ENCODE data around the gene NPHP4.

The NPHP4 gene

GRCh38 chr1:6016191-6016865 is 24.1 kb upstream of the NPHP4 start:
- TF ChIP-seq, protein P1, sequence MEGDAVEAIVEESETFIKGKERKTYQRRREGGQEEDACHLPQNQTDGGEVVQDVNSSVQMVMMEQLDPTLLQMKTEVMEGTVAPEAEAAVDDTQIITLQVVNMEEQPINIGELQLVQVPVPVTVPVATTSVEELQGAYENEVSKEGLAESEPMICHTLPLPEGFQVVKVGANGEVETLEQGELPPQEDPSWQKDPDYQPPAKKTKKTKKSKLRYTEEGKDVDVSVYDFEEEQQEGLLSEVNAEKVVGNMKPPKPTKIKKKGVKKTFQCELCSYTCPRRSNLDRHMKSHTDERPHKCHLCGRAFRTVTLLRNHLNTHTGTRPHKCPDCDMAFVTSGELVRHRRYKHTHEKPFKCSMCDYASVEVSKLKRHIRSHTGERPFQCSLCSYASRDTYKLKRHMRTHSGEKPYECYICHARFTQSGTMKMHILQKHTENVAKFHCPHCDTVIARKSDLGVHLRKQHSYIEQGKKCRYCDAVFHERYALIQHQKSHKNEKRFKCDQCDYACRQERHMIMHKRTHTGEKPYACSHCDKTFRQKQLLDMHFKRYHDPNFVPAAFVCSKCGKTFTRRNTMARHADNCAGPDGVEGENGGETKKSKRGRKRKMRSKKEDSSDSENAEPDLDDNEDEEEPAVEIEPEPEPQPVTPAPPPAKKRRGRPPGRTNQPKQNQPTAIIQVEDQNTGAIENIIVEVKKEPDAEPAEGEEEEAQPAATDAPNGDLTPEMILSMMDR (IDR thresholded peaks at IDR 0.05; ENCODE audit: borderline replicate concordance, control extremely low read depth, extremely low read depth, insufficient read depth, missing control alignments), result no peak
- no peak for DNase-seq (ENCODE audit: low spot score)
- in situ Hi-C loops (cut with MboI; ENCODE audit: low sequenced_read_pairs, unreplicated experiment), result no loop called here

DNA sequence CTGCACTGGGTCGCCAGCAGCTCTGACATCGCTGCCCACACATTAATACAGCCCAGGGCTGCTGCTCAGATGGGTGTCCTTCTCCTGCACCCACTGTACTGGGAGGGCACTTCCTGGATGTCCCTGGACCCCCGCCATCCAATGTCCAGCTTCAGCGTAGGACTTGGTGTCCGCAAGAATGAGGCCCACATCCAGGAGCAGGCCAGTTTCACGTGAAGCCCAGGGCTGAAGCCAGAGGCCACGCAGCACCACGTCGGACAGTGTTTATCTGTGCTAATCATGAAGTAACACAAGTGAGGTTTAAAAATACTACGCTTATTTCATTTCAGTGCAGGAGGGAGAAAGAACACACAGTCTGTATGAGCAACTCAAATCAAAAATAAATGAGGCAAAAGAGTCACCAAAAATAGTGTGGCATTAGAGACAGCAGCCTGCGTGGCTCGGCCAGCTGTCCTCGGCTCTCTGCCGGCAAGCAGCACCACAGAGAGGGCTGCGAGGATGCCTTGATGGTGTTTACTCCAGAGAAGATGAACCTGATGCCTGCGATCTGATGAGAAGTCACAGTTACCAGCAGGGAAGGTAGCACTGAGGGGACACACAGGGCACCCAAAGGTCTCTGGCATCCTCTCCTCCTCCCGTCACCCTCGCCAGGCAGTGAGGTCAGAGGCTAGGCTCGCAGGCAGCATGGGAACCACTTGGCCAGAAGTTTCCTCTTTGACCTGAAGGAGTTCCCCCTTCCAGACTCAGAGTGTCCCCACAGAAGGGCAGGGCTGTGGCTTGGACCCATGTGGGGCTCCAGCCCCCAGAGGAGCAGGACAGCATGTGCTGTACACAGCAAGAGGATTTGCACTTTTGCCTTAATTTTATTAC is 22.1 kb upstream of the NPHP4 start:
- TF ChIP-seq, protein P1 (IDR thresholded peaks at IDR 0.05; ENCODE audit: borderline replicate concordance, control extremely low read depth, extremely low read depth, insufficient read depth, missing control alignments), result no peak
- in situ Hi-C loops (cut with MboI; ENCODE audit: low sequenced_read_pairs, unreplicated experiment), result no loop called here

GRCh38 chr1:6013491-6013890 is 21.3 kb upstream of the NPHP4 start:
- in situ Hi-C loops (cut with MboI; ENCODE audit: low sequenced_read_pairs, unreplicated experiment), result no loop called here
- DNase-seq (ENCODE audit: low spot score), result no peak
- TF ChIP-seq, protein P1 (IDR thresholded peaks at IDR 0.05; ENCODE audit: borderline replicate concordance, control extremely low read depth, extremely low read depth, insufficient read depth, missing control alignments), result no peak

More for the DNA sequence above, 22.1 kb upstream of the NPHP4 start:
- DNase-seq (ENCODE audit: low spot score), result no peak

DNA sequence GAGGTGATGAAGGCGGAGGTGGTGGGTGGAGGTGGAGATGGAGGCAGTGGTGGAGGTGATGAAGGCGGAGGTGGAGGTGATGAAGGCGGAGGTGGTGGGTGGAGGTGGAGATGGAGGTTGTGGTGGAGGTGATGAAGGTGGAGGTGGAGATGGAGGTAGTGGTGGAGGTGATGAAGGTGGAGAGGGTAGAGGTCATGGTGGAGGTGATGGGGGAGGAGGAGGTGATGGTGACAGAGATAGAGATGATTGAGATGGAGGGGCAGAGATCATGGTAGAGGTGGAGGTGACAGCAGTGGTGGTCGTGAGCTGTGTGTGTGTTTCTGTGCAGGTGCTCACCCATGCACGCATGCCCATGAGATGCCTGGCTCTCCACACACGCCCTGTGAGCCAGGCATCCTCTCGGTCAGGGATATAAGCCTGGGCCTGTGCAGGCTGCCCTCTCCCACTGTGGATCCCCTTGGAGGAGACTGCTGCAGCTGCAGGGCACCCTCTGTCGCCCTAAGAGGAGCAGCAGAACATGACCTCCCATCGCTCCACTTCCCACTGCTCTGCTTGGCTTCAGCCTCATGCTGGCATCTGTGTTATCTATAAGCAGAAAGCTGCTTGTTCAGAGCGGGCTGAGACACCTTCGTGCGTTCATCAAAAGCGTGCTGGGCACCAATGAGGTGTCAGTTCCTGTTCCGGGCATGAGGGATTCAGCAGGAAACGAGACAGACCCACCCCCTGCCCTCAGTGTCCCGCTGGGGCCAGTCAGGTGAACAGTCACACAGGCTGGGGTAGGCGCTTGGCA is 20.5 kb upstream of the NPHP4 start:
- DNase-seq (ENCODE audit: low spot score), result no peak
- in situ Hi-C loops (cut with MboI; ENCODE audit: low sequenced_read_pairs, unreplicated experiment), result no loop called here
- TF ChIP-seq, protein P1 (IDR thresholded peaks at IDR 0.05; ENCODE audit: borderline replicate concordance, control extremely low read depth, extremely low read depth, insufficient read depth, missing control alignments), result no peak

DNA sequence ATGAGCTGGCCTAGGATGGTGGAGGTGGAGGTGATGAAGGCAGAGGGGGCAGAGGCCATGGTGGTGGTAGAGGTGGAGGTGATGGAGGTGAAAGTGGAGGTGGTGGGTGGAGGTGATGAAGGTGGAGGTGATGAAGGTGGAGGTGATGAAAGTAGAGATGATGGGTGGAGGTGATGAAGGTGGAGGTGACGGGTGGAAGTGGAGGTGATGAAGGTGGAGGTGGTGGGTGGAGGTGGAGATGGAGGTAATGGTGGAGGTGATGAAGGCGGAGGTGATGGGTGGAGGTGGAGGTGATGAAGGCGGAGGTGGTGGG is 19.7 kb upstream of the NPHP4 start:
- in situ Hi-C loops (cut with MboI; ENCODE audit: low sequenced_read_pairs, unreplicated experiment), result no loop called here
- DNase-seq (ENCODE audit: low spot score), result no peak
- TF ChIP-seq, protein P1 (IDR thresholded peaks at IDR 0.05; ENCODE audit: borderline replicate concordance, control extremely low read depth, extremely low read depth, insufficient read depth, missing control alignments), result no peak

DNA sequence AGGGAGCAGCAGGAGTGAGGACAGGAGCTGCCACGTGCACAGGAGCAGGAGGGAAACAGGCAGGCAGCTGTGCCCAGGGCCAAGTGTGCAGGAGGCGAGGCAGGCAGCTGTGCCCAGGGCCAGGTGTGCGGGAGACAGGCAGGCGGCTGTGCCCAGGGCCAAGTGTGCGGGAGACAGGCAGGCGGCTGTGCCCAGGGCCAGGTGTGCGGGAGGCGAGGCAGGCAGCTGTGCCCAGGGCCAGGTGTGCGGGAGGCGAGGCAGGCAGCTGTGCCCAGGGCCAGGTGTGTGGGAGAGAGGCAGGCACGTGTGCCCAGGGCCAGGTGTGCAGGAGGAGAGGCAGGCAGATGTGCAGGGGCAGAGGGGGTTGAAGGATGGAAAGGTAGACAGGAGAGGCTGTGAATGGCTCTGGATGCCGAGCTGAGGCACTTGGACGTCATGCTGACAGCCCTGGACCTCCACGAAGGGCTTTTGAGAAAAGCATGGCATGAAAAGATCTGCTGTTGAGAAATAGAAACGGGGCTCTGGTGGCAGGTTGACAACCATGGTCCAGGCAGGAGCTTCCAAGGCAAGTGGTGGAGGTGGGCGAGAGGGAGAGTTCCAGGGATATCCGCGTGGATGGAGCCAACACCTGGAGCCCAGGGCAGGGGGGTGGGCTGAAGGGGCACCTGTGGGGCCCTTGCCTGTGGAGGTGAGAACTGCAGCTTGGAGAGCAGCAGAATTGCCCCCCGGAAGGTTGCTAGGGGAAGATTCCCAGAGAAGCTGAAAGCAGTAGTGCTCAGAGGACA is 19.1 kb upstream of the NPHP4 start:
- DNase-seq (ENCODE audit: low spot score), result no peak
- in situ Hi-C loops (cut with MboI; ENCODE audit: low sequenced_read_pairs, unreplicated experiment), result no loop called here
- TF ChIP-seq, protein P1 (IDR thresholded peaks at IDR 0.05; ENCODE audit: borderline replicate concordance, control extremely low read depth, extremely low read depth, insufficient read depth, missing control alignments), result no peak
